Hematopoietic multipotent progenitor cell treated with erythropoietin and hydrocortisone succinate and interleukin-3 and kit ligand, for 6 days (in vitro differentiated cells): ENCODE measurements around the gene SHMT2.
"Not testable (repeated sequence)": the region's sequence is repeated elsewhere in the genome, so short reads cannot be mapped to it uniquely, and the experiment has no call there.

Experiments used
- DNase-seq: peaks from one replicate; pipeline ENCODE4 v3.0.0-alpha.2; 2015

Gene SHMT2

DNA sequence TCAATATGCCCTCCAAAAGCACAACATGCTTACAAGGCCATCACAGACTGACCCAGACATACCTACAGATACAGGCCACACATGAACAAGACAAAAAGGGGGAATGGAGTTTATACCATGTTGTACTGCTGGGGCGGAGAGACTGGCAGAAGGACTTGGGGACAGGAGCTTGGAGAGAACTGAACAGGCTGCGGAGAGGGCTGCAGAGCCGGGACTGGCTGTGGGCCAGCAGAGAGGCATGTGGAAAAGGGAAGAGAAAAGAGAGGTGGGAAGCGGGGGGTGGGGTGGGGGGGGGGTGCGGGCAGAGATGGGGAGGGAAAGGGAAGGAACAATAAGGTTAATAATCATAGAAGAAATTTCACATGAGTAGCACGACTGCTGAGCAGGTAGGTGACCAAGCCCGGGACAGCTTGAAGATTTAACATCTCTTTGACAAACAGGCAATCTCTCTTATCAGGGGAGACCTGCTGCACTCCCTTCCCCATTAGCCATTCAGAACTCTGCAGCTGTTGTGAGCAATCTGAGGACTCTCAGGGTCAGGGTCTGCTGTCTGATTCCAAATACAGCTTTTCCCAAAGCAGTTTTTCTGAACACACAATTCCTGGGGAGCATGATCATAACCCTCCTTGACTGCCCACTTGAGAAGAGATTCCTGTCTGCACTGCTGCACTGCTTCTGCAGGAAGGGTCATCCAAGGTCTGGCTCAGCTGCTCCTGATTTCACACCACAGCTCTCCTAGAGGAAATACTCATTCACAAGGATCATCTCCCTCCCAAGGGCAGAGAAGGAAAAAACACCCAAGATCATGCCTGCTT lies 43.0 kb downstream of the SHMT2 start:
- no peak for DNase-seq

DNA sequence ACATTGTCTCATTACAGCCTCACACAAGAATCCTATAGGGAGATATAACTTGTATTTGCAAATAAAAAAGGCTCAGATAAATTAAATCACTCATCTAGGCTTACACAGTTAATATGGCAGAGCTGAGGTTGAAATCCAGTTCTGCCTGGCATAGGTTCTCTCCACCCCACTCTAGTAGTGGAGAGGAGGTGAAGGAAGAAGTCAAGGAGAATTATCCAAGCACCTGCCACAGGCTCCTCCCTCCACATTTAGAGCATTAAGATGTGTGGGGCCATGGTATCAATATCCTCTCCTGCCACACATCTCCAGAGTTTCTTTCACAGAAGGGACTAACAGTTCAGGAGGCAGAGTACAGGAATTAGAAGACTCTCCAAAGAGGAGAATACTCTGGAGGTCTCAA lies 44.0 kb downstream of the SHMT2 start:
- no peak for DNase-seq

DNA sequence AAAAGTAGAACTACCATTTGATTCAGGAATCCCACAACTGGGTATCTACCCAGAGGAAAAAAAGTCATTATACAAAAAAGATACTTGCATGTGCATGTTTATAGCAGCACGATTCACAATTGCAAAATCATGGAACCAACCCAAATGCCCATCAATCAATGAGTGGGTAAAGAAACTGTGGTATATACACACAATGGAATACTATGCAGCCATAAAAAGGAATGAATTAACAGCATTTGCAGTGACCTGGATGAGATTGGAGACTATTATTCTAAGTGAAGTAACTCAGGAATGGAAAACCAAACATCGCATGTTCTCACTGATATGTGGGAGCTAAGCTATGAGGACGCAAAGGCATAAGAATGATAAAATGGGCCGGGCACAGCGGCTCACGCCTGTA lies 46.7 kb downstream of the SHMT2 start:
- not testable (repeated sequence) for DNase-seq

DNA sequence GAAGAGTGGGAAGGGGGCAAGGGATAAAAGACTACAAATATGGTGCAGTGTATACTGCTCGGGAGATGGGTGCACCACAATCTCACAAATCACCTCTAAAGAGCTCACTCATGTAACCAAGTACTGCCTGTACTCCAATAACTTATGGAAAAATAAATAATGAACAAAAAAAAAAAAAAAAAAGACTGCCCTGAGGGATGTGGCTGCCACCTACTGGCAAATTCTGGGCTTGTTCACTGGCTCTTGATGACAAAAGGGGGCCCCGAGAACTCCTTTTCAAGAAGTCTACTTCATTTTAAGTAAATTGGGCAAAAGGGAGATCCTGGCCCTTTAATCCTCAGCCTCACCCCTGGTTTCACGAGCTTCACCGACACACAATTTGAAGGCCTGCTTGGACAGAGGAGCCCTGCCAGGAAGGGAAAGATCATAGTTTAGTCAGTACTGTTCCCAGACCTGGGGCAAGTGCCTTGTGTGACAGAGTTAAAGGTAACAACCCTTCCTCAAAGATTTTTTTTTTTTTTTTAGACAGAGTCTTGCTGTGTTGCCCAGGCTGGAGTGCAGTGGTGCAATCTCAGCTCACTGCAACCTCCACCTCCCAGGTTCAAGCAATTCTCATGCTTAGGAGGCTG lies 47.5 kb downstream of the SHMT2 start:
- peak; percentile 67 for DNase-seq

DNA sequence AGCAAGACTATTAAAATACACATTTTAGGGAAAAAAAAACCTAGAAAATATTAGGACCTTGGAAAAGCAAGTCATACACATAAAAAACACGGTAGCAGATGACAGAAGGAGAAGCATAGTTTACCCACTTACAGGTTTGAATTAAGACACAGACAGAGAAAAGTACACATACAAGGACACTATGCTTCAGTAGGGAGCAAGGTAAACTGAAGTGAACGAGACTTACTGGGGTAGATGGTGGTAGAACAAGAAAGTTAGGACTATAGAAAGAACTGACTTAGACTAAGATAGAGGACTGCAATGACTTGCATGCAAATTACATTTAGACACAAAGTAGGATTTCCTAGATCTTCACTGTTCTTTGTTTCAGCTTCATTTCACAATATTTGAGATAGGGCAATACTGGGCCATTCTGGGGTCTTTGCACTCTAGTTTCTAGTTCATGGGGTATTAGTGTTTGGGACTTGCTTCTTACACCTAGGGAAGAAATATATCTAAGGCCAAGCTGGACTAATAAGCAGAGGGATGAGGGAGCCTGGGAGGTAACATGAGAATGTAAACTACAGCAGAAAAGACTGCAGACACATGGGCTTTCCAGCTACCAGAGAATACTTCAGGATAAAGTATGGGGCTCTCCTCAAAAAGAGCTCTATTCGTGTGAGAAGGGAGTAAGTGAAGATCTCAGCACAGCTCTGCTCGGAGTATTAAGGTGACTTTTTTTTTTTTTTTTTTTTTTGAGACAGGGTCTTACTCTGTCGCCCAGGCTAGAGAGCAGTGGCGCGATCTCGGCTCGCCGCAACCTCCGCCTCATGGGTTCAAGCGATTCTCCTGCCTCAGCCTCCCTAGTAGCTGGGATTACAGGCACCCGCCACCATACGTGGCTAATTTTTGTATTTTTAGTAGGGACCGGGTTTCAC lies 49.2 kb downstream of the SHMT2 start:
- DNase-seq: no peak

DNA sequence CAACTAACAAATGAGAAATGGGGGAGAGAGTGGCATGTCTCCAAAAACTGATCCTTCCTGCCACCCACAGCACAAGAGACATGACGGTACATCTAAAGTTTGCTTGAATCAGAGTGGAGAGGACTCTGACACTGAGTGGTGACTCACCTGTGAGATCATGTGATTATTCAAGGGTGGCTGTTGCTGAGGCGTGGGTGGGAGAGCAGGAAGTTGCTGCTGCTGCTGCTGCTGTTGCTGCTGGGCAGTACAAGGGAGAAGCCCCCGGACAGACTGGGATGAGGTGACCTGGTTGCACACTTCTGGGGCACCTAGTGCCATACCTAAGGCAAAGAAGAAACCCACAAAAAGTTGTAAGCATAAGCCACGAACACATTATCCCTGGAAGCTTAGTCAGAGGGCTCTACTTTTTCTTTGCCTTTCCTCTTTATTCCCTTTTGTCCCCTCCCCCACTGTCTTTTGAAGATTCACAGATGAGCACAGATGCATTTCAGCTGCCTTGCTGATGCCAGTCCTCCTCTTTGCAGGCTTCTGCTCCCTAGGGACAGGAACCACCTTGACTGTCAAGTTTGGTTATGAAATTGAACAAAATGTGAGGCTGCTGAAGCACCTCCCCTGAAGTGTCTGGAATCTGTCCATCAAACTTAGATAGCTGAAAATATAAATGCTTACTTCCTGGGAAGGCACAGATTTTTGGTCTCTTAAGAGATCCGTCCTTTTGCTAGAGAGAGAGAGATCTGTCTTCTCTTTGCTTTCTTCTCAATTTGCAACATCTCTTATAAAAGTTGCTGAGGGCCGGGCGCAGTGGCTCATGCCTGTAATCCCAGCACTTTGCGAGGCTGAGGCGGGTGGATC lies 50.9 kb downstream of the SHMT2 start:
- peak; percentile 21 for DNase-seq

DNA sequence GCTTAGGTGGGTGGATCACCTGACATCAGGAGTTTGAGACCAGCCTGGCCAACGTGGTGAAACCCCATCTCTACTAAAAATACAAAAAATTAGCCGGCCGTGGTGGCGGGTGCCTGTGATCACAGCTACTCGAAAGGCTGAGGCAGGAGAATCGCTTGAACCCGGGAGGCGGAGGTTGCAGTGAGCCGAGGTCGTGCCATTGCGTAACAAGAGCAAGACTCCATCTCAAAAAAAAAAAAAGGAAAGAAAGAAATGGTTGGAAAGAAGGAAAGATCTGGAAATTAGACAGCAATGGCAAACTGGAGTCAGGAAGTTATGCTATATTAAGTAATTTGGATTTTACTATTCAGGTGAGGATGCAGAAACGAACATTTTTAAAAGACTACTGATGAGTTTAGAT lies 52.6 kb downstream of the SHMT2 start:
- DNase-seq: not testable (repeated sequence)
